SH-SY5Y (cell line): Measurements from ENCODE around the gene BTBD18.

Source experiments
- GATA2 ChIP-seq: IDR thresholded peaks from 2 replicates; pipeline ENCODE4 v1.6.1; 2011; ENCODE audit warnings: mild to moderate bottlenecking, low read depth, low read length
- GATA3 ChIP-seq: IDR thresholded peaks from 2 replicates; pipeline ENCODE4 v1.6.1; 2011; ENCODE audit warnings: low read depth, mild to moderate bottlenecking, low read length, moderate library complexity

Gene BTBD18

DNA sequence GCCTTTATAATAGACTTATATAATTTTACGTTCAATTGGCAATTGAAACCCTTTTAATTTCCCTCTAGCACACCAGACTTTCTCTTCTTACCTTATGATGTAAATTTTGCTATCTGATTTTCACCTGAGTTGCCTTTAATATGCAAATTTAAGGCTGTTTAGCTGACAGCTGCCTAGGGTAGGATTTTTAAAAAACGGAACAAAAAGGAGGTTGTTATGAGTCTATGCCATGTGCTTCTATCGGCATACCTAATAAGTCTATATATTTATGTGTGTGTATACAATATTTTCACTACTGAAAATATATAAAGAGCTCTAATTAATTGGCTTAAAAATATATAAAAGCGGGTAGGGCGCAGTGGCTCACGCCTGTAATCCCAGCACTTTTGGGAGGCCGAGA lies 22.1 kb downstream of the BTBD18 start:
- TF ChIP-seq GATA3, result no peak
- no peak for TF ChIP-seq GATA2

DNA sequence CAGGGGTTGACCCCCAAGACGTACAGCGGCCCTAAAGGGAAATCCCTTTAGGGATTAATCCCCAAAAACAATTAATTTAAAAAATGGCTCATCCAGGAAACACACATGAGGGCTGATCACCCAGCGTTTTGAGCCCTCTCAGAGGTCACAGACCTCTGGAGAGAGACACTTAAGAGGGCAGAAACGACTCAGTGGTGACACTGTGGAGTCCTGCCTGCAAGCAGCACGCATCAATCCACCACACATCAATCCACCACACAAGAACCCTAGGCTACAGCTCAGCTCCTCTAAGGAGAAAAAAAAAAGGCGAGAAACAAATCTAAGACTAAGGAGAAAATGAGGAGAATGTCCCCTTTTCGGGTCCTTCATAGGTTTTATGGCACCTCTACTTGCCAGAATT lies 22.8 kb downstream of the BTBD18 start:
- TF ChIP-seq GATA2, result no peak
- no peak for TF ChIP-seq GATA3

GRCh38 chr11:57727185-57727584 lies 24.4 kb downstream of the BTBD18 start:
- TF ChIP-seq GATA2 (no peak), GATA3 (no peak)

- TF ChIP-seq GATA2 (no peak), GATA3 (no peak)
Measured at GRCh38 chr11:57713835-57714234, 37.8 kb downstream of the BTBD18 start.

DNA sequence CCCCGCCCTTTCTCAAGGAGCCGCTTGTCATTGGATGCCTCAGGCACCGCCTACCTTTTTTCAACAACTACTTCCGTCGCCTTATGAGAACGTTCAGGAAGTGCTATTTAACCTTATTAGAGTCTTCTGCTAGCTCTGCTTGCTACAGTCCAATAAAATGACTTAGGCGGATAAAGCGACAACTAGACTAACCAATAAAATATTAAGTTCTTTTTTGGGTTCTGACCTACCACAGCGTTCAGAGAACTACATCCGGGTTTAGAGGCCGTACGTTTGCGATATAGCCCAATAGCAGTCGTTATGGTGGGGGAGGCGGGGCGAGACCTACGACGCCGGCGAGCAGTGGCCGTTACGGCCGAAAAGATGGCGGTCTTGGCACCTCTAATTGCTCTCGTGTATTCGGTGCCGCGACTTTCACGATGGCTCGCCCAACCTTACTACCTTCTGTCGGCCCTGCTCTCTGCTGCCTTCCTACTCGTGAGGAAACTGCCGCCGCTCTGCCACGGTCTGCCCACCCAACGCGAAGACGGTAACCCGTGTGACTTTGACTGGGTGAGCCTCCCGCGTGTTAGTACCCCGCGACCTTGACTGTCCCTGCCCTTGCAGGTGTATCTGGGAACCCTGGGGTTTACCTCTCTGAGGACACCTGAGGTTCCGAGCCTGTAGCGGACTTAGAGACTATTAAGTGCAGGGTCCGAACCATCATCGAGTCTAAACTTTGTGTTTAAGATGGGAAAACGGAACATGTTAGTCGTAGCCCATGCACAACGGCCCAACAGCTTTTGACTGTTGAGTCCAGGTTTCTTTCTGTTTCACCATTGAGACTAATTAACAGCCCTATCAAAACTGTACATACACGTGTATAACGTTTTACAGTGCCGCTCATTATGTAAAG lies 39.1 kb downstream of the BTBD18 start, which contains the start of gene TMX2:
TMX2 (plus strand) TSS at position 338 of the 895 bp plus-strand sequence; CDS start at position 364, 26 bp downstream.
- TF ChIP-seq GATA2 (no peak), GATA3 (no peak)

DNA sequence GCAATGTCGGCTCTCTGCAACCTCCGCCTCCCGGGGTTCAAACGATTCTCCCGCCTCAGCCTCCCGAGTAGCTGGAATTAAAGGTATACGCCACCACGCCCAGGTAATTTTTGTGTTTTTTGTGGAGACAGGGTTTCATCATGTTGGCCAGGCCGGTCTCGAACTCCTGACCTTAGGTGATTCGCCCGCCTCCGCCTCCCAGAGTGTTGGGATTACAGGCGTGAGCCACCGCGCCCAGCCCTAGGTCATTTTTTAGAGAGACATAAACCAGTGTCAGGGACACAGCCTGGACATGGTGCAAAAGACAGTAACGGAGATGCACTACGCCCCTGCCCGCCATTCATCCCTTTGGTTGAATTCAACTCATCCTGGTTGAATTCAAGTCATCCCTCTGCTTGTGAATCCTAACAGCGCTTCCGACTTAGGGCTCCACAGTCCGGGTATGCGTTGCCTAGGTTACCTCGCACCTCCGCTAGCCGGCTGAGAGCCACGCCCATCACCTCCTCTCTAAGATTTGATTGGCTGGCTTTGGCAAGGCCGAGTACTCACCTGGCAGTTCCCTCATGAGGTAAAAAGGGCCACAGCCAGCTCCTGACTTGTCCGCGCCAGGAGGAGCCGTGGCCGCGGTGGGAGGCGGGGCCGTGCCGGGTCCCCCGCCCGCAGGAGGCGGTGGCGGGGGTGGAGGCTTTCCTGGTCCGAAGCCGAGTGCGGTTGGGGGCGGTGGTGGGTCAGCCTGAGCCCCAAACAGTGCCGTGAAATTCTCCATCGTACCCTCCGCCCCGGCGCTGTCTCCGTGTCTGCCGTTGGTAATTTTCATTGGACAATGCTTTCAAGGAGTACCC lies 40.0 kb downstream of the BTBD18 start, which contains the start of gene MED19:
MED19 (minus strand) TSS at position 802 of the 842 bp plus-strand sequence; CDS start at position 766, 36 bp downstream.
- no peak for TF ChIP-seq GATA3
- TF ChIP-seq GATA2, result no peak

DNA sequence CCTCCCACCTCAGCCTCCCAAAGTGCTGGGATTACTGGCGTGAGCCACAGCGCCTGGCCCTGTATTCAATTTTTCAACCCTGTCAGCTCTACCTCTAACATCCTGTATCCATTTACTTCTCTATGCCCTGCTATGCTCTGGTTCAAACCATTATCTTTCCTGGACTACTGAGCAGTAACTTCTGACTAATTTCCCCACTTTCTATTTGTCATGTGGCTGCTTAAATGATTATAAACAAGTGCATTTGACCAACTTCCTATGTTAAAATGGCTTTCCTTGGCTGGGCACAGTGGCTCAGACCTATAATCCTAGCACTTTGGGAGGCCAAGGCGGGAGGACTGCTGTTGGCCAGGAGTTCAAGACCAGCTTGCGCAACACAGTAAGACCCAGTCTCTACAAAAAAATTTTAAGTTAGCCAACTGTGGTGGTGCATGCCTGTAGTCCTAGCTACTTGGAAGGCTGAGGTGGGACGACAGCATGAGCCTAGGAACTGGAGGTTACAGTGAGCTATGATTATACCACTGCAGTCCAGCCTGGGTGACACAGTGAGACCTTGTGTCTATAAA lies 41.7 kb downstream of the BTBD18 start:
- TF ChIP-seq GATA3 (no peak), GATA2 (no peak)

GRCh38 chr11:57704932-57705331 lies 46.7 kb downstream of the BTBD18 start:
- TF ChIP-seq GATA2 (no peak), GATA3 (no peak)

GRCh38 chr11:57703341-57703740 lies 48.3 kb downstream of the BTBD18 start:
- TF ChIP-seq GATA3 (no peak), GATA2 (no peak)

- no peak for TF ChIP-seq GATA3
- TF ChIP-seq GATA2, result no peak
Measured at GRCh38 chr11:57700425-57700824, 51.2 kb downstream of the BTBD18 start.

DNA sequence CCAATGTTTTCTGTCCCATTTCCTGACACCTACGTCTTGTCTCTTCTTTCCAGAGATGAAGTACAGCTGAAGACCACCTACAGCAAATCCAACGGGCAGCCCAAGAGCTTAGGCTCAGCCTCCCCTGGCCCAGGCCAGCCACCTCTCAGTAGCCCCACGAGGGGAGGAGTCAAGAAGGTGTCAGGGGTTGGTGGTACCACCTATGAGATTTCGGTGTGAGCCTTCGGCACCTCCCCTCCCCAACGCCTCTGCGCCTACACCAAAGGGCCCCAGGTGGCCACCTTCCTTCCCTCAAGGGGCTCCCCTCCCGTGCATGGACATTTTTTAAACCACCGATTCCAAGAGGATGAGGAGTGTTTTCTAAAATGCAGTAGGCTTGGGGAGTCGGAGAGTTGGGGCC lies 51.8 kb downstream of the BTBD18 start:
- TF ChIP-seq GATA2 (no peak), GATA3 (no peak)

DNA sequence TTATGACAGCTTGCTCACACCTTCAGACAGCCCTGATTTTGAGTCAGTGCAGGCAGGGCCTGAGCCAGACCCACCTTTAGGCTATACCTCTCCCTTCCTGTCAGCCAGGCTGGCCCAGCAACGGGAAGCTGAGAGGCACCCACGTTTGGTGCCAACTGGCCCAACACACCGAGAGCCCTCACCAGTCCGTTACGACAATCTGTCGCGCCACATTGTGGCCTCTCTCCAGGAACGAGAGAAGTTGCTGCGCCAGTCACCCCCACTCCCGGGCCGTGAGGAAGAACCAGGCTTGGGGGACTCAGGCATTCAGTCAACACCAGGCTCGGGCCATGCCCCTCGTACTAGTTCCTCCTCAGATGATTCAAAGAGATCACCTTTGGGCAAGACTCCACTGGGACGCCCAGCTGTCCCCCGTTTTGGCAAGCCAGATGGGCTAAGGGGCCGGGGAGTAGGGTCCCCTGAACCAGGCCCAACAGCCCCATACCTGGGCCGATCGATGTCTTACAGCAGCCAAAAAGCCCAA lies 52.7 kb downstream of the BTBD18 start:
- no peak for TF ChIP-seq GATA2
- TF ChIP-seq GATA3, result no peak
